NCI-H774 (cell line): ENCODE data around the gene DNPEP.
"Not testable (repeated sequence)": the region's sequence is repeated elsewhere in the genome, so short reads cannot be mapped to it uniquely, and the experiment has no call there.

ENCODE experiments used
- DNase-seq: peaks from one replicate; lab custom pipeline; 2025; lab: John Stamatoyannopoulos, UW

DNPEP gene

DNA sequence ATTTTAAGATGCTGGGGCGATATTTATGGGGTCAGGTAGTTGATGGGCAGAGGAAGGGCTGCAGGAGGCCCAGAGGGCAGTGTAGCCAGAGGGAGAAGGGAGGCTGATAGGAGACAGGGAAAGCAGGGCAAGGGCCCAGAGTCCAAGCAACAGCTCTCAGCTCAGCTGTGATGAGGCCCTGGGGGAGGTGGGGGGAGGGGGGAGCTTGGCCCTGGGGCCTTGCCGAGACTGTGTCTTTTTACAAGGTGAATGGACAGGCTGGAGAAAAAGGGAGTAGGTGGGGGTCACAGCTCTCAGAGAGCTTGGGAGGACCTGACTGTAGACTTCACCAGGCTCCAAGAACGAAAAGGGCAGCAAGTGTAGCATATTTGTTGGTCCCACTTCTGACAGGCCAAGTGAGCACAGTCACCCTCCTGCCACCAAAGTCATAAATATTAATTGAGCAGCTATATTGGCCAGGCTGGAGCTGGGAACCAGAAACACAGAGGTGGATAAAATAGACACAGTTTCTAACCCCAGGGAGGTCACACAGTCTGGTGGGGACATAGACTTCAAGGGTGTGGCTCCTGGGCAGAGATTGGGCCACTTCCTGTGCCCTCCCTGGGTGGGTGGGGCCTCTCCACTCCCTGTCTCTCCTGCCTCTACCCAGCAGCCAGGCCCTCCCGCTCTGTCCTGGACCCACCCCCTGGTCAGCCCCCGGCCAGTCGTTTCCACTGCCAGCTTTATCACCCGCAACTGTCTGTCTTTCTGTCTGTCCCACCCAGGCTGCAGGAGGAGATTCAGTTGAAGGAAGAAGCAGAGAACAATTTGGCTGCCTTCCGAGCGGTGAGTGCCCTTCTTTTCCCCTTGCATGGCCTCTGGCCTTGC, 31.9 kb upstream of the DNPEP start:
- DNase-seq = no peak

DNA sequence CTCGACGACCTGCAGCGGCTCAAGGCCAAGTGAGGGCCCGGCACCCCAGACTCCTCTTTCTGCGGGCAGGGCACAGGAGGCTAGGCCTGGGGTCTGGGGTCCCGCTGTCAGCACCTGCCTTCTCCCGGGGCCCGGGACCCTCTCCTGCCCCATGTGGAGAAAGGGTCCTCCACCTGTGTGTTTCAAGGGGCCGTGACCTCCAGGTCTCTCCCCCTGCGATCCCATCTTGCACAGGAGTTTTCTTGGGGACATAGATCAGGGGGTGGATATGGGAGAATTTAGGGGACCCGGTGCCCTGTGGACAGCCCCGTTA, 31.3 kb upstream of the DNPEP start:
- no peak for DNase-seq

DNA sequence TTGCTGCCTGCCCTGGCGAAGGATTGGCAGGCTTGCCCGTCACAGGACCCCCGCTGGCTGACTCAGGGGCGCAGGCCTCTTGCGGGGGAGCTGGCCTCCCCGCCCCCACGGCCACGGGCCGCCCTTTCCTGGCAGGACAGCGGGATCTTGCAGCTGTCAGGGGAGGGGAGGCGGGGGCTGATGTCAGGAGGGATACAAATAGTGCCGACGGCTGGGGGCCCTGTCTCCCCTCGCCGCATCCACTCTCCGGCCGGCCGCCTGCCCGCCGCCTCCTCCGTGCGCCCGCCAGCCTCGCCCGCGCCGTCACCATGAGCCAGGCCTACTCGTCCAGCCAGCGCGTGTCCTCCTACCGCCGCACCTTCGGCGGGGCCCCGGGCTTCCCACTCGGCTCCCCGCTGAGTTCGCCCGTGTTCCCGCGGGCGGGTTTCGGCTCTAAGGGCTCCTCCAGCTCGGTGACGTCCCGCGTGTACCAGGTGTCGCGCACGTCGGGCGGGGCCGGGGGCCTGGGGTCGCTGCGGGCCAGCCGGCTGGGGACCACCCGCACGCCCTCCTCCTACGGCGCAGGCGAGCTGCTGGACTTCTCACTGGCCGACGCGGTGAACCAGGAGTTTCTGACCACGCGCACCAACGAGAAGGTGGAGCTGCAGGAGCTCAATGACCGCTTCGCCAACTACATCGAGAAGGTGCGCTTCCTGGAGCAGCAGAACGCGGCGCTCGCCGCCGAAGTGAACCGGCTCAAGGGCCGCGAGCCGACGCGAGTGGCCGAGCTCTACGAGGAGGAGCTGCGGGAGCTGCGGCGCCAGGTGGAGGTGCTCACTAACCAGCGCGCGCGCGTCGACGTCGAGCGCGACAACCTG, 30.7 kb upstream of the DNPEP start, which contains the start of gene DES:
TSS of gene DES (plus strand) at position 223 of the 857 bp plus-strand sequence. CDS start at position 309, 86 bp downstream.
- DNase-seq = no peak

DNA sequence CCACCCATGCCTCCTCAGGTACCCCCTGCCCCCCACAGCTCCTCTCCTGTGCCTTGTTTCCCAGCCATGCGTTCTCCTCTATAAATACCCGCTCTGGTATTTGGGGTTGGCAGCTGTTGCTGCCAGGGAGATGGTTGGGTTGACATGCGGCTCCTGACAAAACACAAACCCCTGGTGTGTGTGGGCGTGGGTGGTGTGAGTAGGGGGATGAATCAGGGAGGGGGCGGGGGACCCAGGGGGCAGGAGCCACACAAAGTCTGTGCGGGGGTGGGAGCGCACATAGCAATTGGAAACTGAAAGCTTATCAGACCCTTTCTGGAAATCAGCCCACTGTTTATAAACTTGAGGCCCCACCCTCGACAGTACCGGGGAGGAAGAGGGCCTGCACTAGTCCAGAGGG, 29.7 kb upstream of the DNPEP start:
- no peak for DNase-seq

DNA sequence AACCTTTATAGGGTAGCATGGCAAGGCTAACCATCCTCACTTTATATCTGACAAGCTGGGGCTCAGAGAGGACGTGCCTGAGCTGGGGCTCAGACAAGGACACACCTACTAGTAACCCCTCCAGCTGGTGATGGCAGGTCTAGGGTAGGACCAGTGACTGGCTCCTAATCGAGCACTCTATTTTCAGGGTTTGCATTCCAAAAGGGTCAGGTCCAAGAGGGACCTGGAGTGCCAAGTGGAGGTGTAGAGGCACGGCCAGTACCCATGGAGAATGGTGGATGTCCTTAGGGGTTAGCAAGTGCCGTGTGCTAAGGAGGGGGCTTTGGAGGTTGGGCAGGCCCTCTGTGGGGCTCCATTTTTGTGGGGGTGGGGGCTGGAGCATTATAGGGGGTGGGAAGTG, 29.2 kb upstream of the DNPEP start:
- DNase-seq = no peak

DNA sequence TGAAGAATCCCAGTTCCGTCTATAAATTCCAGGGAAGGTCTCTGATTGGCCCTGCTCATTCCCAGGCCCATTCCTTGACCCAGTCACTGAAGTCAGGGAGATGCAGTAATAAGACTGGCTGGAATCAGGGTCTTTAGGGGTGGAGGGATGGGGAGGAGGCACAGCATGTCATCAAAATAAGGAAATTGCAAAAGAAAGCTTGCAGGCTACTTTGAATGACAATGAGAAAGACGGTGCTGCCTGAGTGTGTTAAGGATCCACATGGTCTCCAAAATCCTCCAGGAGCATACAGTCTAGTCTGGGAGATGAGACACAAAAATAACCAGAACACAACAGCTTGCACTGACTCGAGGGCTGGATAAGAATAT, 28.5 kb upstream of the DNPEP start:
- DNase-seq = no peak

DNA sequence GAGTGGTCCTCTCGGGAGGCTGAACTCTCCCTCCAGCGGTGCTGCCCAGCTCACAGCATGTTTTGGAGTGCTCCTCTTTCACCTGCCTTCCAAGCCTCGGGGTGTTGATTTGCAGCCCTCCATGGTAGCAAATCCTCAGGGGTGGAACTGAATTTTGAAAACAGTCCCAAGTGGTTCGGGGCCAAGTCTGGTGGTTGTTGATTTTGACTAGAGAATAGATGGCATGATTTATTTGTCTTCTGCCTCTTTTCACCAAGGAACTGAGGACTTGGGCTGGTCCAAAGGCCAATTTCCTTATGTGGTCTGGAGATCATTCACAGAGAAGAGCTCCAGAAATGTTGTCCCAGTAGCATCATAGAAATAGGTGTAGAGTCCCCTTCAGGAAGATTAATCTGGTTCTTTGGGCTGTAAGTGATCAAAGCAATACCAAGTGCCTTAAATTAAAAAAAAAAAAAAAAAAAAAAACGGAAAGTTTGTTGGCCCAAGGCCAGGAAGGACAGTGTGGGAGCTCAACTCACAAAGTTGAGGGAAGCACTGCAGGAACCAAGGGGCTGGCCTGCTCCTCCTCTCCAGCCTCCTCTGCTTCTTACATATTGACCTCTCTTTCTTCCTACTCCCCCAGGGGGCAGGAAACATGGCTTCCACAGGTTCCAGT, 28.0 kb upstream of the DNPEP start:
- no peak for DNase-seq

DNA sequence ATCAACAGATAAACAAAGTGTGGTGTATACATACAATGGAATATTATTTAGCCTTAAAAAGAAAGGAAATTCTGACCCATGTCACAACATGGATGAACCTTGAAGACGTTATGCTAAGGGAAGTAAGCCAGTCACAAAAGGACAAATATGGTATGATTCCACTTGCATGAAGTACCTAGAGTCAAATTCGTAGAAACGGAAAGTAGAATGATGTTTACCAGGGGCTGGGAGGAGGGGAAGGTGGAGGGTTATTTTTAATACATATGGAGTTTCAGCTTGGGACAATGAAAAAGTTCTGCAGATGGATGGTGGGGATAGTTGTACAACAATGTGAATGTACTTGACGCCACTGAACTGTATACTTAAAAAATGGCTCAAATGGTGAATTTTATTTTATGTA, 27.1 kb upstream of the DNPEP start:
- DNase-seq = no peak

DNA sequence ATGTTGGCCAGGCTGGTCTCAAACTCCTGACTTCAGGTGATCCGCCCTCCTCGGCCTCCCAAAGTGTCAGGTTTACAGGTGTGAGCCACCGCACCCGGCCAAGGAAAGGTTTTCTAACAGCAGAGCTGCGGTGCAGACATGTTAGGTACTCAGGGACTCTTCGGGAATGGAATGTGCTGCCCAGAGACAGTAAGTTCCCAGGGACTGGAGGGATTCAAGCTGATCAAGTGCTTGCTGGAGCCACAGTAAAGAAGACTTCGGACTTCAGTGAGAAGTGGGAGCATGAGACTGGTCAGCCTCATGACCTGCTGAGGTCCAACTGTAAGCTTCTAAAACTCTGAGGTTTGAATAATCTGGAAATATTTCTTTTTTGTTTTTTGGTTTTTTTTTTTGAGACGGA, 22.7 kb upstream of the DNPEP start:
- no peak for DNase-seq

DNA sequence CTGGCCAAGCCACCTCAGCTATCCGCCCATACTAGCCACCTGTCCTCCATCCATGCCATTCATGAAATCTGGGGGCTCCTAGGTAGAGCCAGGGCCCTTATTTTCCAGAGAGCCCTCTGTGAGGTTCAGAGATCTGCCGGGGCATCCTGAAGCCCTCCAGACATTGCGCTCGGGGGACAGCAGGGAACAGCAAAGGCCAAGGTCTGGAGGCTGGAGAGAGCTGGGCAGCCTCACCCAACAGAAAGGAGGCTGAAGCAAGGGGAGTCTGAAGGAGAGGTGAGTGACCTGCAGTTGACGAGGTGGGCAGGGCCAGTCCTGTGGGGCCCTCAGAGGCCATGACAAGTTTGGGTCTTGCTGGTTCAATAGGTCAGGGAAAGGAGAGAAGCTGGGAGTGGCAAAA, 21.9 kb upstream of the DNPEP start:
- no peak for DNase-seq

DNA sequence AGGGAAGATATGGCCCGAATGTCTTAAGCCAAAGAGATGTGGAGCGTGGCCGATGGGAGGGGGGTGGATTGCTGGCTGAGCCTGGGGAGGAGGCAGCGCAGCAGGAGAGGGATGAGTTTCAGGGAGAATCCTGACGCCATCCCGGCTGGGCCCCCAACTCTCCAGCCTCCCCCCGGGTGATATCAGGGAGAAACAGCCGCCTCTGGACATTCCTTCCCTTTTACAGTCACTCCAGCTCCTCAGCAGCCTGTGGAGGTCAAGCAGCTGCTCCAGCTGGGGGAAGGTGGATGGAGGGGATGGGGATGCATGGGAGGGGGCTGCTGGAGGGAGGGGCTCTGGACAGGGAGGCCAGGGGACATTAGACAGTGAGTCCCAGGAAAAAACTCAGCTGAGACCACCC, 20.9 kb upstream of the DNPEP start:
- no peak for DNase-seq

DNA sequence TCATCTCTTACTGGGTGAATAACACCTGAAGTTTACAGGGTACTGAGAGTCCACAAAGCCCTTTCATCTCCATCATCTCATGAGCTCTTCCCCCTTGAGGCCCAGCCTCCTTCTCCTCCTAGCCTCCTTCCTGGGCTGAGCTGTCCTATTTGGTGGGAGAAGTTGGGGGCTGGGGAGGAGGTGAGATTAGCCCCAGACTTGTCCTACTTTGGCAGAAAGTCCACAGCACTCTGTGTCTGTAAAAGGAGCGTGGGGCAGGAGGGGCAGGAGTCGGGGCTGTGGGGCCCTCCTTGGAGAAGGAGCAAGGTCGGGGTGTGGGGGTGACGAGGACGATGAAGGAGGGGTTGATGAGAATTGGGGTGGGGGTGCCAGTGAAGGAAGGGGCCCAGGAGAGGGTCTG, 20.5 kb upstream of the DNPEP start:
- no peak for DNase-seq

DNA sequence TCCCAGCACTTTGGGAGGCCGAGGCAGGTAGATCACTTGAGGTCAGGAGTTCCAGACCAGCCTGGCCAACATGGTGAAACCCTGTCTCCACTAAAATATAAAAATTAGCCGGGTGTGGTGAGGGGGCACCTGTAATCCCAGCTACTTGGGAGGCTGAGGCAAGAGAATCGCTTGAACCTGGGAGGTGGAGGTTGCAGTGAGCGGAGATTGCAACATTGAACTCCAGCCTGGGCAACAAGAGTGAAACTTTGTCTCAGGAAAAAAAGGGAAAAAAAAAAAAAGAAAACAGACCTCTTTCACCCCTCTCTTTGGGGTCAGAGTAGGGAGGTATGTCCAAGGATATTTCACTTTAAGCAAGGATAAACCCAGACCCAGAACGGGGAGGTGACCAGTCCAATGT, 19.6 kb upstream of the DNPEP start:
- DNase-seq = not testable (repeated sequence)

DNA sequence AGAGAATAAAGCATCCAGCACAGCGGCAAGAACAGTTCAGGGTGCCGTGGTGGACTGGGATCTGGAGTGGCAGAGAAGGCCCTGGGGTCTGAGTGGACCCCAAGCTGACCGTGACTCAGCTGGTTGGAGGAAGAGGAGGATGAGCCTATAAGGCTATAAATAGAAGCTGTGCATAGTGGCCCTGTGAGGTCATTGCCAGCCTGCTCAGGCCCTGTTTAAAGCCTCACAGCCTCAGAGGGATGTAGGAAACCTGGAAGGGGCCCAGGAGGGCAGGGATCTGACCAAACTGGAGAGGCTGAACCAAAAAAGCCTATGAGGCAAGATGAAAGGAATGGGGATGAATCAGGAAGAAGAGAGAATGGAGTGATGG, 19.1 kb upstream of the DNPEP start:
- DNase-seq = no peak

DNA sequence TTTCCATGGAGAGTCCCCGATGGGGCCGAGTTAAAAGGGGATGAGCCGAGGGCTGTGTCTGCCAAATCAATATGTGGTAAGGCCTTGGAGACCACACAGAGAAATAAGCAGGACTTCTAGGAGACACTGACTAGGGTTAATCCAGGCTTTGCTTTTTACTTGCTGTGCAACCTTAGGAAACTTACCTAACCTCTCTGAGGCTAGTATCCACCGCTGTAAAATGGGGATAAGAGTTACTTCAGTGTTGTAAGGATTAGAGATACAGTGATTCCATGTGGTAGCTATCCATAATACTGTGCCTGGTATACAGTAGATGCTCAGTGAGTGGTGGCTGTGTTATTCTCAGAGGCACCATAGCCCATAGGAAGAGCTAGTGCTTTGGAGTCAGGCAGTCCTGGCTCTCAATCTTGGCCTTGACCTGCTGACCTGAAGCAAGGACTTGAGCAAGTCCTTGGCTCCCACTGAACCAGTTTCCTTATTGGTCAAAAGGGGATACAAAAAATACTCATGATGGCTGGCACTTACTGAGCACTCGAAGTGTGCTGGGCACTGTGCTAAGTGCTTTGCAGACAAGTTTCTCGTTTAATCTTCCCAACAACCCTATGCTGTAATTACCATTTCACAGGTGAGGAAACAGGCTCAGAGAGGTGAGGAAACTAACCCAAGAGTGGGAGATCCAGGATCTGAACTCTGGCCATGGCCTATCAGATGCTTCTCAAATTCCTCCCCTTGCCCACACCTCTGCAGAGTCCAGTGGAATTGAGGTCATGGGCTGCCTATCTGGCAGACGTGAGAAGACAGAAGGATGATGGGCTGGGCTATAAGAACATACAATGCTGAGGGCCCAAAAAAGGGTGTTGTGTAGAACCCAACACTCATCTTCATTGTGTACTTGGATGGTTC, 18.5 kb upstream of the DNPEP start:
- no peak for DNase-seq

DNA sequence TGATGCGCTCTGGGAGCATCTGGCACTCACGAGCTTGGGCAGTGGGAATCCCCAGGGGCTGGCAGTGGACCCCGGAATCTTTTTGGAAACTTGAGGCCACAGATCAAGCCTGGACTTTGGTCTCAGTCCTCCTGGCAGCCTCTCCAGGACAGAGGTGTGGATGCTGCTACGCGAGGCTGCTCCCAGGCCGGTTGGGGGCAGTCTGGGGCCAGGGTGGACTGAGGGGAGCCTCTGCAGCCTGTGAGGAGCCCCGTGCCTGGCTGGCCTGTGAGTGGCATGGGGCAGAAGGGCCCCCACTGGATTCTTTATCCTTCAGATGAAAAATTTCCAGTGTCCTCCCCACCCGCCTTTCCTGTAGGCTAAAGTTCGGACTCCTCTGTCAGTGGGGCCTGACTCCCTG, 17.7 kb upstream of the DNPEP start:
- no peak for DNase-seq

DNA sequence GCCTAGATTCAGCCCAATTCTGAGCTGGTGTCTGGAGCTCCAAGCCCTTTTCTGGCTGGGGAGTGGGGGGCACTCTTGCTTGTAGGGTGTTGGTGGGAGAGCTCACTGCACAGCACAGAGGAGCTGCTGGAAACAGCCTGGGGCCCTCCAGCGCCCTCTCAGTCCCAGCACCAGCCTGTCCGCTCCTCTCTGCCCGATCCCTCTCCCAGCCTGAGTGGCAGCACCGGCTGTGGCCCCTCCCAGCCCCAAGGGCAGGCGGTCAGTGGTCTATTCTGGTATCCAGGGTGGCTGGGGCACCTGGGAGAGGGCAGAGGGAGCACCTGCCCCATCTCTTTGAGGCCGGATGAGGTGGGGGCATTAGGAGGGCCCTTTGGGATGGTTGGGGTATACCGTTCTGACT, 17.2 kb upstream of the DNPEP start:
- DNase-seq = no peak

DNA sequence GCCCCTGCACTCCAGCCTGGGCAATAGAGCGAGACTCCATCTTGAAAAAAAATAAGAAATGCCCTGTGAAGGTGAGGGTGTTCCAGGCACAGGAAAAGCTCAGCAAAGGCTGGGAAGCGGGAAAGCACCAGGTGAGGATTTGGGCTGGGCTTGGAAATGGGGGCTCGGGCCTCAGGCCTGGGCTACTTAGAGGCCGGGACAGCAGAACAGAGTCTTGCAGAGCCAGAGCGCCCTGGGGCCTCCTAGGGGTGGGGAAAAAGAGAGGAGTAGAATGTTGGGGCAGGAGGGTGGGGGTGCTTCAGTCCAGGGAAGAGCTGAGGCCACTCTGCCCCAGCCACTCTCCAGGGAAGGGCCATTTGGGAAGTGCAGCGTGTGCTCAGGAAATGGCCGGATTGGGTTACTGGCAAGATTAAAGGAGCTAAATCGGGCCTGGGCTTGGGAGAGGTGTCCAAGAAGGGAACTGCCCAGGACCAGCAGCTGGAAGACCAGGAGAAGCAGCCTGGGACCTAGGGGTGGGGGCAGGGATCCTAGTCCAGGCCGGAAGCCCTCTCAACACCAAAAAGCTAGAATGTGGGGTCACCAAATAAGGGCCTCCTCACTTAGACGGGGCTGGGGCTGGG, 16.7 kb upstream of the DNPEP start:
- no peak for DNase-seq

DNA sequence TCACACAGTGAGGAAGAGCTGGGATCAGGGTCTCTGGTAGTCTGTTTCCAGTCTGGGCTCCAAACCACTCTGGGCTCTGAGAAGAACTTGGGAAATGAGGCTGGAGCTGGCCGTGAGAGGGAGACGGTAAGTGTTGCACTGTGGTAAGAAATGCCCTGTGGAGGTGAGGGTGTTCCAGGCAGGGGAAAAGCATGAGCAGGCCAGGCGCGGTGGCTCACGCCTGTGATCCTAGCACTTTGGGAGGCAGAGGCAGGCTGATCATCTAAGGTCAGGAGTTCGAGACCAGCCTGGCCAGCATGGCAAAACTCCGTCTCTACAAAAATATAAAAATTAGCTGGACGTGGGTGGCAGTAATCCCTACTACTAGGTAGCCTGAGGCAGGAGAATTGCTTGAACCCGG, 16.1 kb upstream of the DNPEP start:
- no peak for DNase-seq

DNA sequence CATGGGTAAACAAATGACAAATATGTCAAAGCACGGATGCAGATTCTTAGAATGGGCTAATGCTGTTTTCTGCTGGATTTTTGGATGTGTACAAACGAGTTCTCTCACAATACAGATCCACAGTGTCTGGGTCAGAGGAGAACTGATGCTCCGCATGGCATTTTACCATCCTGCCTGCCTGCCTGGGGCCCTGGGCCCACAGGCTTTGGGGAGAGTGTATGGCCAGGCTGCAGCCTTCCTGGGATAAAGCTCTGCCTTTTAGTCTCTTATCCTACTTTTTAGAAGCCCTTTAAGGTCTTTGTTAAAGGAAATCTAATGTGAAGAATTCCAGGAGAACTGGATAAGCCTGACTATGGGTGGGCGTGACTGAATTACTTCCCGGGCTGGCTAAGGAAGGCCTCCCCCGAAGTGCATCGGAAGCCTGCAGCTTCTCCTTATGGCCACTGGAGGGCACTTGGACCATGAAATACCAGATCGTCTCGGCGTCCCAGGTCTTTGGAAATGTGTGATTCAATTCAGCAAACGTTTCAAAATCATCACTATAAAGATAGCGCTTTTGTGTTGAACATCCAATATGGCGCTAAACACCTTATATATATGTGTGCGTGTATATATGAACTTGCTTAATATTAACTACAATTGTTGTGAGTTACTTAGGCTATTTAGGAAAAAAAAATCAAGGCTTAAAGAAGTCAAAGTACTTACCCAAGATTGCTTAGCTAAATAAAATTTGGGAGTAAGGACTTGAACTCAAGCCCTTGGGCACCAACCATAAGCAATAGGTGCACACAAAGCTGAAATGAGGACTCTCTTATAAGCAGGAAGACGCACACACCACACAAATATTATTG, 15.2 kb upstream of the DNPEP start:
- DNase-seq = peak; percentile 56

DNA sequence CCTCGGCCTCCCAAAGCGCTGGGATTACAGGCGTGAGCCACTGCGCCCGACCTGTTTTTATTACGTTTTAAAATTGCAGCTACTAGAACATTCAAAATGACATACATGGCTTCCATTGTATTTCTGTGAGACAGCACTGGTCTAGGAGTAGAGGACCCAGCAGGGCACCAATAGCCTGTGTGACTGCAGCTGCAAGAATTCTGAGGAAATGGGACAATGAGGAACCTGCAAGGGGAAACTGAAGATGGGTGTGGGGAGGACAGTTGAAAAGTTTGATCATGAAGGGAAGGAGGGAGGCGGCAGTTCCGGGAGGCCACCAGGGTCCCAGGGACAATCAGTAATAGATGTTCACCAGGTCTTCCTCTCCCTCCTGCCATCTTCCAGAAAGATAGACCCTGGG, 13.9 kb upstream of the DNPEP start:
- DNase-seq = no peak
